Mucosa of descending colon (tissue), 3 donors: ENCODE measurements around the gene AGGF1. TPM values are rescaled to one million over a fixed set of nuclear protein-coding genes. Genes with fewer than 3 reads are reported as not detected.

Experiments
- ATAC-seq: fragments of 200-7000 bp; cut with Tn5 transposase; one replicate; pipeline ENCODE4 v1.9.1; 2020; ENCODE audit warnings: mild to moderate bottlenecking, moderate library complexity
- DNase-seq, 3 donors: peaks; one replicate each; pipeline ENCODE4 v3.0.0-alpha.2; 2020
- H3K36me3 ChIP-seq: fragments of 200-600 bp; one replicate; pipeline ENCODE4 v1.8.0; 2021; ENCODE audit warnings: low read depth, mild to moderate bottlenecking
- H3K4me1 ChIP-seq: fragments of 200-600 bp; one replicate; pipeline ENCODE4 v1.8.0; 2021; ENCODE audit warnings: low read depth, mild to moderate bottlenecking
- H3K4me3 ChIP-seq: fragments of 200-600 bp; one replicate; pipeline ENCODE4 v1.8.0; 2021; ENCODE audit warnings: mild to moderate bottlenecking
- H3K9me3 ChIP-seq: fragments of 200-600 bp; one replicate; pipeline ENCODE4 v1.8.0; 2021; ENCODE audit warnings: mild to moderate bottlenecking
- intact Hi-C, 2 donors: fragments of 100-400 bp; cut with DNase I in 1 of 2; cut with micrococcal nuclease in 1 of 2; formaldehyde crosslinking; loops; one replicate each; pipeline versions ENCODE4 v1.11.0 to v1.11.1; 2022; cut with DNase I, micrococcal nuclease
- total RNA-seq, 3 donors: library from RNA; stranded (reverse); fragmentation: NEBNext Ultra II Directional in 2 of 3; extraction: Animal tissue kit (Norgen Biotek cat#: 25700) in 2 of 3; gene quantifications; one replicate each; pipeline versions ENCODE4 v1.2.1 to v1.2.4, GENCODE V29; 2021 to 2023
- TF ChIP-seq, protein P1 (sequence below): fragments of 200-600 bp; IDR thresholded peaks from one replicate; pipeline ENCODE4 v1.8.0; 2022; ENCODE audit warnings: antibody characterized with exemption, mild to moderate bottlenecking
- donor health status: DM: no; HTN: no; CAD: no; lungs with moderate emphysema.
- donor health status: DM: no; HTN: no; CAD: no.
- donor health status: DM: no; HTN: yes; CAD: no.

The AGGF1 gene
- total RNA-seq, 3 donors from 2014 or later, result 19.6 to 20.3 (median 20.2) TPM

- Histone ChIP-seq H3K4me1 (peaks cover 10% of the 10 kb centered on the region), H3K4me3 (no peak overlapping the region), H3K9me3 (no peaks in the 10 kb centered on the region), H3K36me3 (peaks cover 7% of the 10 kb centered on the region)
- TF ChIP-seq, protein P1, sequence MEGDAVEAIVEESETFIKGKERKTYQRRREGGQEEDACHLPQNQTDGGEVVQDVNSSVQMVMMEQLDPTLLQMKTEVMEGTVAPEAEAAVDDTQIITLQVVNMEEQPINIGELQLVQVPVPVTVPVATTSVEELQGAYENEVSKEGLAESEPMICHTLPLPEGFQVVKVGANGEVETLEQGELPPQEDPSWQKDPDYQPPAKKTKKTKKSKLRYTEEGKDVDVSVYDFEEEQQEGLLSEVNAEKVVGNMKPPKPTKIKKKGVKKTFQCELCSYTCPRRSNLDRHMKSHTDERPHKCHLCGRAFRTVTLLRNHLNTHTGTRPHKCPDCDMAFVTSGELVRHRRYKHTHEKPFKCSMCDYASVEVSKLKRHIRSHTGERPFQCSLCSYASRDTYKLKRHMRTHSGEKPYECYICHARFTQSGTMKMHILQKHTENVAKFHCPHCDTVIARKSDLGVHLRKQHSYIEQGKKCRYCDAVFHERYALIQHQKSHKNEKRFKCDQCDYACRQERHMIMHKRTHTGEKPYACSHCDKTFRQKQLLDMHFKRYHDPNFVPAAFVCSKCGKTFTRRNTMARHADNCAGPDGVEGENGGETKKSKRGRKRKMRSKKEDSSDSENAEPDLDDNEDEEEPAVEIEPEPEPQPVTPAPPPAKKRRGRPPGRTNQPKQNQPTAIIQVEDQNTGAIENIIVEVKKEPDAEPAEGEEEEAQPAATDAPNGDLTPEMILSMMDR, result no peak
- DNase-seq (no peak), ATAC-seq (no peak)
- intact Hi-C loops, result no loop called here
Measured at GRCh38 chr5:77035950-77036349, 5.7 kb downstream of the AGGF1 start.

DNA sequence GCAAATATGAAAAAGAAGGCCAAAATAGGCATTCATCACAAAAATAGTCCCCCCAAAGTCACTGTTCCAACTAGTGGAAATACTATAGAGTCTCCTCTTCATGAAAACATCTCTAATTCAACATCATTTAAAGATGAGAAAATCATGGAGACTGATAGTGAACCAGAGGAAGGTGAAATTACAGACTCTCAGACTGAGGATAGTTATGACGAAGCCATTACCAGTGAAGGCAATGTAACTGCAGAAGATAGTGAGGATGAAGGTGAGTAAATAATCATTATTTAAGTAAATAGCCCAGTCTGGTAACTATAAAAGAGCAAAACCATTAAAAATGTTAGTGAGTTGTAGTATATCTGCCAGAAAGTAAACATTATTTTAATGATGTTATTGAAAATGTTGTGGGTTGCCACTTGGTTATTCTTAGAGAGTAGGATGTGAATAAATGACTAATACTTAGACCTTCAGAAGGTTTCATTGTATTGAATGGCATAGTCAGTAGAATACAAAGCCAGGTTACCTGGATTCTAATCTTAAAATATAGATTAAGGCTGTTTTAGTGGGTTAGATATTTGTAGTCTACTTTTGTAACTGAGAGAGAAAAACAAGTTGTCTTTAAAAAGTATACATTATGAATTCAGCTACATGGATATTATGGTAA, 16.3 kb downstream of the AGGF1 start:
- TF ChIP-seq, protein P1, result no peak
- Histone ChIP-seq H3K9me3 (no peaks in the 10 kb centered on the region), H3K36me3 (no peaks in the 10 kb centered on the region), H3K4me3 (no peak overlapping the region), H3K4me1 (no peaks in the 10 kb centered on the region)
- intact Hi-C loops, result no loop called here
- ATAC-seq (no peak), DNase-seq (no peak)

- no peak for ATAC-seq
- H3K4me3 ChIP-seq, result no peak overlapping the region
- H3K36me3 ChIP-seq, result no peaks in the 10 kb centered on the region
- TF ChIP-seq, protein P1, result no peak
- intact Hi-C loops, result no loop called here
- H3K9me3 ChIP-seq, result no peaks in the 10 kb centered on the region
- no peaks in the 10 kb centered on the region for H3K4me1 ChIP-seq
- DNase-seq, result no peak
Measured at GRCh38 chr5:77064040-77064439, 33.8 kb downstream of the AGGF1 start.

DNA sequence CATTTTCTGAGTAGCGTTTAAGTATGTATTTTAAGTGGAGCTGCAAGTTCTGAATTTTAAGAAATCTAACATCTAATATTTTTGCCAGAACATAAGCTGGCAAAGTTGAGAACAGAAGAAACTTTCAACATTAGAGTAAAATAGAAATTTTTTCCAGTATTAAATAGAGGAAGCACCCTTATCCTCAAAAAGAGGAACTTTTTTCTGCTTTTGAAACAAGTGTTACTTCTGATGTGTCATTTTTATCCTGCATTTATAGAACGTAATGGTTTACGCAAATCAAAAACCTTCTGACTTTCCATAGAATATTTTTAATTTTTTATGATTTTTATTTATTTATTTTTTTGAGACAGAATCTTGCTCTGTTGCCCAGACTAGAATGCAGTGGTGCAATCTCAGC, 35.1 kb downstream of the AGGF1 start:
- Histone ChIP-seq H3K9me3 (no peaks in the 10 kb centered on the region), H3K36me3 (no peaks in the 10 kb centered on the region), H3K4me3 (no peak overlapping the region), H3K4me1 (no peaks in the 10 kb centered on the region)
- intact Hi-C loops, result no loop called here
- DNase-seq (no peak), ATAC-seq (no peak)
- TF ChIP-seq, protein P1, result no peak

GRCh38 chr5:77066184-77066583, 36.0 kb downstream of the AGGF1 start:
- no peak for ATAC-seq
- H3K4me1 ChIP-seq, result no peaks in the 10 kb centered on the region
- TF ChIP-seq, protein P1, result no peak
- H3K36me3 ChIP-seq, result no peaks in the 10 kb centered on the region
- no peaks in the 10 kb centered on the region for H3K9me3 ChIP-seq
- no peak overlapping the region for H3K4me3 ChIP-seq
- no peak for DNase-seq
- intact Hi-C loops, result no loop called here
